ENCODE data around the gene ZNF879. TPM values are rescaled to one million over a fixed set of nuclear protein-coding genes. Genes with fewer than 3 reads are reported as not detected.

ZNF879 gene
- total RNA-seq, 2 experiments from 2014 or later, result 3.9 to 4.7 TPM

GRCh38 chr5:178993236-178993765 is 30.3 kb upstream of the ZNF879 start:
- H3K4me1 Mint-ChIP-seq, result peaks cover 2% of the 10 kb centered on the region
- no peak overlapping the region for H3K4me3 Mint-ChIP-seq
- peaks cover 17% of the 10 kb centered on the region for H3K27me3 Mint-ChIP-seq
- H3K9me3 Mint-ChIP-seq, result peaks cover 14% of the 10 kb centered on the region
- CTCF ChIA-PET, result no interaction called here
- POLR2A ChIA-PET, result no interaction called here
- H3K27ac Mint-ChIP-seq, result no peak overlapping the region
- DNase-seq, result no peak
- H3K36me3 Mint-ChIP-seq (ENCODE audit: low read depth), result peaks cover 8% of the 10 kb centered on the region

- peaks cover 17% of the 10 kb centered on the region for H3K27me3 Mint-ChIP-seq
- DNase-seq, result no peak
- H3K27ac Mint-ChIP-seq, result no peak overlapping the region
- H3K4me3 Mint-ChIP-seq, result no peak overlapping the region
- peaks cover 8% of the 10 kb centered on the region for H3K36me3 Mint-ChIP-seq (ENCODE audit: low read depth)
- POLR2A ChIA-PET, result no interaction called here
- H3K4me1 Mint-ChIP-seq, result peaks cover 2% of the 10 kb centered on the region
- peaks cover 16% of the 10 kb centered on the region for H3K9me3 Mint-ChIP-seq
- CTCF ChIA-PET, result no interaction called here
These were observed 29.5 kb upstream of the ZNF879 start for GRCh38 chr5:178993955-178994579.

GRCh38 chr5:178994580-178995340 is 28.8 kb upstream of the ZNF879 start, which contains the start of gene GRM6:
Gene GRM6, minus strand, starts transcription at chr5:178995320. Its CDS starts 376 bp downstream, at chr5:178994944.
- H3K36me3 Mint-ChIP-seq (ENCODE audit: low read depth), result peaks cover 8% of the 10 kb centered on the region
- no peak within 1 kb of the TSS for H3K4me3 Mint-ChIP-seq
- POLR2A ChIA-PET, result no interaction called here
- no peak for DNase-seq
- peaks cover 9% of the 10 kb centered on the region for H3K9me3 Mint-ChIP-seq
- CTCF ChIA-PET, result no interaction called here
- H3K27ac Mint-ChIP-seq, result no peak within 1 kb of the TSS
- peaks cover 17% of the 10 kb centered on the region for H3K27me3 Mint-ChIP-seq
- peaks cover 2% of the 10 kb centered on the region for H3K4me1 Mint-ChIP-seq

- no peak overlapping the region for H3K4me3 Mint-ChIP-seq
These were observed 28.3 kb upstream of the ZNF879 start for GRCh38 chr5:178995341-178995690.

GRCh38 chr5:178996156-178996555 is 27.4 kb upstream of the ZNF879 start:
- Mint-ChIP-seq H3K36me3 (ENCODE audit: low read depth) (peaks cover 8% of the 10 kb centered on the region), H3K27me3 (peaks cover 17% of the 10 kb centered on the region), H3K27ac (no peak overlapping the region), H3K9me3 (peaks cover 7% of the 10 kb centered on the region), H3K4me3 (no peak overlapping the region), H3K4me1 (peaks cover 2% of the 10 kb centered on the region)
- POLR2A ChIA-PET, result no interaction called here
- no peak for DNase-seq
- CTCF ChIA-PET, result no interaction called here

More at GRCh38 chr5:178995341-178995690, 28.3 kb upstream of the ZNF879 start:
- Mint-ChIP-seq H3K9me3 (peaks cover 6% of the 10 kb centered on the region), H3K4me1 (peaks cover 2% of the 10 kb centered on the region), H3K27ac (no peak overlapping the region), H3K36me3 (ENCODE audit: low read depth) (peaks cover 8% of the 10 kb centered on the region), H3K27me3 (peaks cover 17% of the 10 kb centered on the region)
- ChIA-PET POLR2A (no interaction called here), CTCF (no interaction called here)
- DNase-seq, result no peak

GRCh38 chr5:178997191-178997590 is 26.4 kb upstream of the ZNF879 start:
- Mint-ChIP-seq H3K27me3 (peaks cover 17% of the 10 kb centered on the region), H3K9me3 (peaks cover 12% of the 10 kb centered on the region), H3K36me3 (ENCODE audit: low read depth) (peaks cover 8% of the 10 kb centered on the region), H3K4me3 (no peak overlapping the region), H3K4me1 (peaks cover 2% of the 10 kb centered on the region), H3K27ac (no peak overlapping the region)
- ChIA-PET CTCF (no interaction called here), POLR2A (no interaction called here)
- DNase-seq, result no peak

- Mint-ChIP-seq H3K4me1 (peaks cover 2% of the 10 kb centered on the region), H3K27me3 (peaks cover 14% of the 10 kb centered on the region), H3K36me3 (ENCODE audit: low read depth) (peaks cover 4% of the 10 kb centered on the region), H3K4me3 (no peak overlapping the region), H3K9me3 (peaks cover 15% of the 10 kb centered on the region), H3K27ac (no peak overlapping the region)
- ChIA-PET CTCF (no interaction called here), POLR2A (no interaction called here)
- no peak for DNase-seq
These were observed 25.2 kb upstream of the ZNF879 start for GRCh38 chr5:178998441-178998840.

- H3K27ac Mint-ChIP-seq, result no peak overlapping the region
- DNase-seq, result no peak
- POLR2A ChIA-PET, result no interaction called here
- no peaks in the 10 kb centered on the region for H3K27me3 Mint-ChIP-seq
- H3K4me3 Mint-ChIP-seq, result no peak overlapping the region
- no peaks in the 10 kb centered on the region for H3K36me3 Mint-ChIP-seq (ENCODE audit: low read depth)
- CTCF ChIA-PET, result no interaction called here
- H3K9me3 Mint-ChIP-seq, result peaks cover 26% of the 10 kb centered on the region
- no peaks in the 10 kb centered on the region for H3K4me1 Mint-ChIP-seq
These were observed 17.0 kb upstream of the ZNF879 start for GRCh38 chr5:179006564-179006963.

- no peaks in the 10 kb centered on the region for H3K4me1 Mint-ChIP-seq
- POLR2A ChIA-PET, result no interaction called here
These were observed 14.9 kb upstream of the ZNF879 start for GRCh38 chr5:179008667-179009066.

GRCh38 chr5:179033004-179033580 is 9.5 kb downstream of the ZNF879 start:
- Mint-ChIP-seq H3K4me3 (no peak overlapping the region), H3K27ac (no peak overlapping the region), H3K27me3 (no peaks in the 10 kb centered on the region), H3K9me3 (peaks cover 78% of the 10 kb centered on the region), H3K36me3 (ENCODE audit: low read depth) (peaks cover 63% of the 10 kb centered on the region), H3K4me1 (no peaks in the 10 kb centered on the region)
- ChIA-PET CTCF (no interaction called here), POLR2A (no interaction called here)
- DNase-seq, result no peak

More at GRCh38 chr5:179008667-179009066, 14.9 kb upstream of the ZNF879 start:
- no peaks in the 10 kb centered on the region for H3K27me3 Mint-ChIP-seq
- H3K4me3 Mint-ChIP-seq, result no peak overlapping the region
- H3K9me3 Mint-ChIP-seq, result peaks cover 26% of the 10 kb centered on the region
- DNase-seq, result no peak
- no peaks in the 10 kb centered on the region for H3K36me3 Mint-ChIP-seq (ENCODE audit: low read depth)
- H3K27ac Mint-ChIP-seq, result no peak overlapping the region
- CTCF ChIA-PET, result no interaction called here

- H3K36me3 Mint-ChIP-seq (ENCODE audit: low read depth), result no peaks in the 10 kb centered on the region
- H3K4me3 Mint-ChIP-seq, result no peak overlapping the region
- no peaks in the 10 kb centered on the region for H3K27me3 Mint-ChIP-seq
- H3K27ac Mint-ChIP-seq, result no peak overlapping the region
- peaks cover 37% of the 10 kb centered on the region for H3K9me3 Mint-ChIP-seq
- DNase-seq, result no peak
- CTCF ChIA-PET, result no interaction called here
- POLR2A ChIA-PET, result no interaction called here
- no peaks in the 10 kb centered on the region for H3K4me1 Mint-ChIP-seq
These were observed 21.2 kb downstream of the ZNF879 start for GRCh38 chr5:179044765-179045164.

- DNase-seq, result no peak
- no peak overlapping the region for H3K27ac Mint-ChIP-seq
- H3K9me3 Mint-ChIP-seq, result peaks cover 33% of the 10 kb centered on the region
- H3K4me1 Mint-ChIP-seq, result no peaks in the 10 kb centered on the region
- ChIA-PET POLR2A (no interaction called here), CTCF (no interaction called here)
- H3K27me3 Mint-ChIP-seq, result no peaks in the 10 kb centered on the region
- H3K36me3 Mint-ChIP-seq (ENCODE audit: low read depth), result no peaks in the 10 kb centered on the region
- H3K4me3 Mint-ChIP-seq, result no peak overlapping the region
These were observed 28.2 kb downstream of the ZNF879 start for GRCh38 chr5:179051784-179052183.

GRCh38 chr5:179054036-179054785 is 30.6 kb downstream of the ZNF879 start:
- CTCF ChIA-PET, result interaction anchor here (0.6 kb wide), 1 partner anchor 608 kb away, joined by 3 read pairs; no protein-coding TSS in a partner anchor
- no peaks in the 10 kb centered on the region for H3K4me1 Mint-ChIP-seq

More at GRCh38 chr5:179054036-179054785, 30.6 kb downstream of the ZNF879 start:
- POLR2A ChIA-PET, result no interaction called here
- DNase-seq, result no peak
- H3K9me3 Mint-ChIP-seq, result peaks cover 20% of the 10 kb centered on the region
- H3K36me3 Mint-ChIP-seq (ENCODE audit: low read depth), result no peaks in the 10 kb centered on the region
- no peaks in the 10 kb centered on the region for H3K27me3 Mint-ChIP-seq
- H3K27ac Mint-ChIP-seq, result no peak overlapping the region
- H3K4me3 Mint-ChIP-seq, result no peak overlapping the region
